Measurements from ENCODE around the gene ANKLE1. TPM values are rescaled to one million over a fixed set of nuclear protein-coding genes. Genes with fewer than 3 reads are reported as not detected.
A peak's percentile ranks its signal among the peaks of the same experiment; 100 is the strongest.

The ANKLE1 gene
- polyA plus RNA-seq, 1 donor from 2014 or later = 6.1 TPM

DNA sequence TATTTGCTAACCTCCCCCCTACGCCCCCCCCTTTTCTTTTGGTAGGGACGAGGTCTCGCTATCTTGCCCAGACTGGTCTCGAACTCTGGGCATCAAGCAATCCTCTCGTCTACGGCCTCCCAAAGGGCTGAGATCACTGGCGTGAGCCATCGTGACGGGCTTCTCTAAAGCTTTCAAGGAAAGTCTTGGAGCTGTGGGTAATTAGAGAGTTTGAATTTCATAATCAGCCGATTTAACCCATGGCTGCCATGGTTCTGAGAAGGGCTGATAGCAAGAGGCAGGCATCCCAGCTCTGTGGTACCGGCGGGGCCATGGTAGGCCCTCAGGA lies 22.2 kb downstream of the ANKLE1 start:
- Mint-ChIP-seq H3K4me3 (peak overlapping the region in 3 of 4 donors; percentile 77 to 100 (median 88)), H3K4me1 (peaks cover 27 to 28% (median 28%) of the 10 kb centered on the region in 3 donors), H3K27me3 (no peaks in the 10 kb centered on the region), H3K9me3 (no peaks in the 10 kb centered on the region), H3K27ac (peak overlapping the region in 1 of 3 donors; percentile 94), H3K36me3 (no peaks in the 10 kb centered on the region)

DNA sequence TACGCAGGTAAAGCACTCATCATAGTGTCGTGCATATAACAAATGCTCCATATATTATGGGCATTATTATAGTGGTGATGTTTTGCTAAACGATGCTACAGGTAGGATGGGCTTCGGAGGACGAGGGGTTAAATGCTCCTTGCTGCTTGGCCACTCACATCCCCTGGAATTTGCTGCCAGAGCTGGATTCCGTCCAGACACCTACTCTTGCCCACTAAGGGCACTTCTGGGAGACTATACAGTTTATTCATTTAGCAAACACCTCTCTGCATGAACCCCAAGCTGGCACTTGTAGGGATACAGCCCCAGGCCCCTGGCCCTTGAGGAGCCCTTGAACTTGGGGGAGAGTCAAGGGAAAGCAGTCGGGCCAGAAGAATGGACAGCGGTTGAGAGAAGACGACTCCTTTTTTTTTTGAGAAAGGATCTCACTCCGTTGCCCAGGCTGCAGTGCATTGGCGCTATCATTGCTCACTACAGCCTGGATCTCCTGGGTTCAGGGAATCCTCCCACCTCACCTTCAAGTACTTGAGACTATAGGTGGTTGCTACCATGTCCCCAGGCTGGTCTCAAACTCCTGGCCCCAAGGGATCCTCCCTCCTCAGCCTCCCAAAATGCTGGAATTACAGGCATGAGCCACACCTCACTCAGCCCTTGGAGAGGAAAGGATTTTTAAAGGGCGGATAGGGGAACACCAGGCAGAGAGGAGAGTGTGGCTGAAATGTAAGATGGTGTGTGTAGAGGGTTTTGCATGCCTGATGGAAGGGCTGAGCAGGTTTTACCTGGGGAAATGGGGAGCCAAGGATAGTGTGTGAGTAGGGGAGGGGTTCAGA lies 22.9 kb downstream of the ANKLE1 start:
- no peaks in the 10 kb centered on the region for H3K9me3 Mint-ChIP-seq
- H3K36me3 Mint-ChIP-seq = no peaks in the 10 kb centered on the region
- H3K4me3 Mint-ChIP-seq = peak overlapping the region; percentile 58 to 100 (median 93)
- peaks cover 32 to 35% (median 34%) of the 10 kb centered on the region in 3 donors for H3K4me1 Mint-ChIP-seq
- no peaks in the 10 kb centered on the region for H3K27me3 Mint-ChIP-seq
- peak overlapping the region; percentile 92 to 97 (median 92) for H3K27ac Mint-ChIP-seq

DNA sequence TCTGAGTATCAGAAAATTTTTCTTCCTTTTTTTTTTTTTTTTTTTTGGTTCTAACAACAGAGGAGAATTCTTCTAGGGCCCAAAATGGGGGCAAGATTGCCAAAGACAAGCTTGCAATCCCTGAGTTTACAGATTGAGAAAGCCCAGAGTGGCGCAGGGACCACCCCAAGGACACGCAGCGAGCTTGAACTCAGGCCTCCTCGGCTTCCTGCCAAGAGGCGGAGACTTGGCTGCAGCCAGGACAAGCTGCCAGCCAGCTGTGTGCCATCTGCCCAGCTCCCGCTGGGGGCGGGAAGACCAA lies 23.5 kb downstream of the ANKLE1 start:
- H3K9me3 Mint-ChIP-seq = no peaks in the 10 kb centered on the region
- peak overlapping the region; percentile 92 to 97 (median 92) for H3K27ac Mint-ChIP-seq
- peak overlapping the region; percentile 90 to 100 (median 95) for H3K4me3 Mint-ChIP-seq
- H3K4me1 Mint-ChIP-seq = peaks cover 34 to 36% (median 34%) of the 10 kb centered on the region in 3 donors
- no peaks in the 10 kb centered on the region for H3K27me3 Mint-ChIP-seq
- no peaks in the 10 kb centered on the region for H3K36me3 Mint-ChIP-seq

DNA sequence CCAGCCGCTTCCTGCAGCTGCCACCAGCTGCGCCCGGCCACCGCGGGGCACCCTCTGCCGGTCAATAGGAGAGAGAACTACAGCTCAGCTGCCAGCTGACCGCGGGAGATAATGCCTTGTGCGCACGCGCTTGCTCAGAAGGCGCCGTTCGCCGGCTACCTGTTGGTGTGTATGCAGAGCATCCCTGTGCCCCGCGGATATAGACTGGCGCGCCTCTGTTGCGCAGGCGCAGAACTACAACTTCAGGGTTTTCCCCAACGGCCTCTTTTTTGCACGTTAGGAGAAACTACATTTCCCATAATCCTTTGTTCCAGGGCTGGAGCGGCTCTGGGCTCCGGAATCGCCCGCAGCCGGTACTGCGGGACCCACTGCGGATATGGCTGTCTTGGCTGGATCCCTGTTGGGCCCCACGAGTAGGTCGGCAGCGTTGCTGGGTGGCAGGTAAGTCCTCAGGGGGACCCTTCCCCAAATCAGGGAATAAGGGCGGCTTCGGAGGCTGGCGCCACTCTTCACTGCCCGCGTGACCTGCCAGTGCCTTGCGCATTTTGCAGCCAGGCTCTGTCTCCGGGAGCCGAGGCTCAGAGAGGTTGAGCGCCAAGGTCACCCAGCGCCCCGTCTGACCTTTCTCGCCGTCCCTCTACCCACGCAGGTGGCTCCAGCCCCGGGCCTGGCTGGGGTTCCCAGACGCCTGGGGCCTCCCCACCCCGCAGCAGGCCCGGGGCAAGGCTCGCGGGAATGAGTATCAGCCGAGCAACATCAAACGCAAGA lies 24.0 kb downstream of the ANKLE1 start, which contains the start of gene MRPL34:
Gene MRPL34 (plus strand): TSS at position 356 of the 768 bp plus-strand sequence. CDS start 21 bp downstream, at position 377.
- Mint-ChIP-seq H3K4me3 (peak within 1 kb of the TSS; percentile 90 to 100 (median 95)), H3K4me1 (peaks cover 34 to 39% (median 38%) of the 10 kb centered on the region in 3 donors), H3K27ac (peak within 1 kb of the TSS; percentile 92 to 97 (median 92)), H3K36me3 (no peaks in the 10 kb centered on the region), H3K9me3 (no peaks in the 10 kb centered on the region), H3K27me3 (no peaks in the 10 kb centered on the region)

DNA sequence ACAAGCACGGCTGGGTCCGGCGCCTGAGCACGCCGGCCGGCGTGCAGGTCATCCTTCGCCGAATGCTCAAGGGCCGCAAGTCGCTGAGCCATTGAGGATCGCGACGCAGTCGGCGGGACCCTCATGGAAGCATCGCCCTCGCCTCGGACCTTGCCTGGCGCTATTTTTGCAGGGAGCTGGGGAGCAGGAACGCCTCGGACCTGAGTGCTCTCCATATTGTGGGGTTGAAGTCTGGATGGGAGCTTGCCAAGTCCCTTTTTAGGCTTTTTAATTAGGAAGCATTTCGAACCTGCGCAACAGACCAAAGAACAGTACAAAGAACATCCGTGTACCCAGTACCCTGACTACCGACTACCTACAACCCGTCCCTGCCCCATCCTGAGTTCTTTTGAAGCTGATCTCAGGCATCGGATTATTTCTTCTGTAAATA lies 24.6 kb downstream of the ANKLE1 start:
- H3K4me1 Mint-ChIP-seq = peaks cover 34 to 39% (median 39%) of the 10 kb centered on the region in 3 donors
- no peaks in the 10 kb centered on the region for H3K27me3 Mint-ChIP-seq
- H3K27ac Mint-ChIP-seq = peak overlapping the region in 2 of 3 donors; percentile 19 to 59

DNA sequence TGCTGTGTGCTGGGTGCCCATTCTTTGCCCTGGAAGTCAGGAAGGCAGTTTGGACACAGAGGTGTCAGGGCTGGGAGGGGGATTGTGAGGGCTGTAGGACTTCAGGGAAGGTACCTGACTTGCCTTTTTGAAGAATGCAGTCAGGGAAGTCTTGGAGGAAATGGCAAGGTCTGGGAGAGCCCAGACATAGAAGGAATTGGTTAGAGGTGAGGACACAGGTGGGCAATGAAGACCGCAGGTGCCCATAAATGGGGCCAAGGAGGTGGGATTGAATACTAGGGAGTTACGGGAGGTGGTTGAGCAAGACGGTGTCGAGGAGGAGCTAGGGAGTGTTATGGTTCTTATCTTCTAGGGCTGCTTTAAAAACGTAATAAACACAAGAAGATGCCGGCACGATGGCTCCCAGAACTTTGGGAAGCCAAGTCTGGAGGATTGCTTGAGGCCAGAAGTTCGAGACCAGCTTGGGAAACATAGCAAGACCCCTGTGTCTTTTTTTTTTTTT lies 26.2 kb downstream of the ANKLE1 start:
- Mint-ChIP-seq H3K4me3 (peak overlapping the region; percentile 8 to 100 (median 40)), H3K36me3 (no peaks in the 10 kb centered on the region), H3K27ac (no peak overlapping the region), H3K4me1 (peaks cover 27 to 38% (median 35%) of the 10 kb centered on the region in 3 donors), H3K27me3 (no peaks in the 10 kb centered on the region), H3K9me3 (no peaks in the 10 kb centered on the region)

More for the DNA sequence above, 24.6 kb downstream of the ANKLE1 start:
- Mint-ChIP-seq H3K9me3 (no peaks in the 10 kb centered on the region), H3K36me3 (no peaks in the 10 kb centered on the region), H3K4me3 (peak overlapping the region; percentile 90 to 100 (median 95))

DNA sequence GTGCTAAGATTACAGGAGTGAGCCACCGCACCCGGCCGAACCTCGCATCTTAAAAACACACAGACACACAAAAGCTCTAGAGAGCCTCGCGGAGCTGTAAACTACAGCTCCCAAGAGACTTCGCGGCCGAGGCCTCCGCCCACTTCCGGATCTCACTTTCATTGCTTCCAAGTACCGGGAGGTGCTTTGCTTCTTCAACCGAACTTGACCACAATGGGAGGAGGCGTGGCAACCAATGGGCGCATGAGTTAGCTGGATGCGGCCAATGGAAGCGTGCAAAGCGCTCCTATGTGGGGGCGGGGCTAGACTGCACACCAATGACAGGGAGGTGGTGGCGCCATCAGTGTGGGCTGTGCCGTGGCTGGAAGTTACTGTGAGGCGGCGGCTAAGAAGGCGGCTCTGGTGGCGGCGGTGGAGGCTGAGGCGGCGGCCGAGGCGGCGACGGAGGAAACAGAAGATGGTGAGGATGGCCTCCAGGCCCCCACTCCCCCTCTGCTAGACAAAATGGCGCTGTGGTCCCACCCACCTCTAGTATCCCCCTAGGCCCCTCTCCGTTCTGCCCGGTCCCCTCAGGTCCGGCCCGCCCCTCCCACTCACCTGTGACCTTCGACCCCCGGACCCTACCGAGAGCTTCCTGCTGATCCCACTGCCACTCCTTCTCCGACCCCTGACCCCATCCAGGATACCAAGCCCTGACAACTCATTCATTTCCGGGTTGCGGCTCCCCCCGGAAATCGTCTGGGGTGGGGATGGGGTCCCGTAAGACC lies 27.7 kb downstream of the ANKLE1 start, which contains the start of gene DDA1:
Gene DDA1 (plus strand): TSS at position 366 of the 767 bp plus-strand sequence. CDS start 92 bp downstream, at position 458.
- Mint-ChIP-seq H3K4me3 (peak within 1 kb of the TSS; percentile 83 to 98 (median 96)), H3K9me3 (no peaks in the 10 kb centered on the region), H3K36me3 (peaks cover 1% of the 10 kb centered on the region), H3K4me1 (peaks cover 19 to 34% (median 31%) of the 10 kb centered on the region in 3 donors), H3K27me3 (no peaks in the 10 kb centered on the region), H3K27ac (peak within 1 kb of the TSS; percentile 65 to 90 (median 75))

DNA sequence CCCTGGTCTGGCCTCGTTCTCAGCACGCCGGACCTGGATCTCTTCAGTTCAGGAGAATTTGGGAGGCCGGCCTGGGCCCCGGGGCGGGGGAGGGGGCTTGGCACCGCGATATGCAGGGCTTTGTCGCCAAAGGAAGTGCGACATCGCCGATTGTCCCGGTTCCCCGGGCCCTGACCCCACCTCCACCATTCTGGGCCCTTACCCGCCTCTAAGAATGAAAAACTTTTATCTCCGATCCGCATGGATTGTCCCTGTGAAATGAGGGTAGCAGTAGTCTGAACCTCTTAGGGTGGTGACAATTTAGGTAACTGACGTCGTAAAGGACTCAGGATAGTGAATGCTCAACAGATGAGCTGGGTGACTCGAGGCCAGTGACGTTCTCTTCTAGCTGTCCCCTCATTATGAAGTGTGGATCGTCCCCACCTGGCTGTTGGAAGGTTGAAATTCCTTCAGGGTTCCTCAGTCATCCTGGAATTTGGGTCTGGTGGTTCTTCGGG lies 28.3 kb downstream of the ANKLE1 start:
- Mint-ChIP-seq H3K9me3 (no peaks in the 10 kb centered on the region), H3K4me3 (peak overlapping the region; percentile 83 to 98 (median 96)), H3K27me3 (no peaks in the 10 kb centered on the region), H3K4me1 (peaks cover 15 to 30% (median 26%) of the 10 kb centered on the region in 3 donors), H3K36me3 (peaks cover 1% of the 10 kb centered on the region), H3K27ac (peak overlapping the region in 2 of 3 donors; percentile 65 to 75)

DNA sequence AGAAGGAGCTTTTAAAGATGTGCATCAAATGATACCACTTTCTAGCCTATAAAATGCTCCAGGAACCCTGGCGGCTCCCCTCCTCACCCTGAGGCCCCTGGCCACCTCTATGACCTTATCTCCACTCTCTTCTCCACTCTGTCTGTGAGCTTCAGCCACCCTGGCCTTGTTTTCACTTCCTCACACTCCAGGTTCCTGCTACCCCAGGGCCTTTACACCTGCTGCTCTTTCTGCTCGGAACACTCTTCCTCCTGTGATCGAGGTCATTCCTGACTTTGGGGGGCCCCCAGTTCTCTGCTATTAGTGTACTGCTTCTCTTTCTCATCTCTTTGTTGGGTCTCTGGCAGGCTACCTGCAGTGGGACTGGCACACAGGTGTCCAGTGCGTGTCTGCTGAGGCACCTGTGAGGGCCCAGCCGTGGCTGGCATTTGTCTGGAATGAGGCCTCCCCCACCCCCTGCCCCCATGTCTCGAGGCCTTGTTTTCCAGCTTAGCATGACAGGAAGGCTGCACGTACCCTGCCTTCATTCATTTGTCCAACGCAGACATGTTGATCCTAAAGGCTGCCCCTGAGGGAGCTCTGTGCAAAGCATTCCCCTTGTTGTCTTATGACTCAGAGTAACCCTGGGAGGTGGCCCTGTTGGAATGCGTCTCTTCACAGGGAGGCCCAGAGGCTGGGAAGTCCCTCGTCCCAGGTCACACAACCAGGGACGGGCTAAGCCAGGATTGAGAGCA lies 29.9 kb downstream of the ANKLE1 start:
- Mint-ChIP-seq H3K4me1 (peaks cover 6 to 23% (median 21%) of the 10 kb centered on the region in 3 donors), H3K4me3 (peak overlapping the region in 3 of 4 donors; percentile 34 to 83 (median 83)), H3K9me3 (no peaks in the 10 kb centered on the region), H3K27ac (no peak overlapping the region), H3K36me3 (peaks cover 5% of the 10 kb centered on the region), H3K27me3 (no peaks in the 10 kb centered on the region)

DNA sequence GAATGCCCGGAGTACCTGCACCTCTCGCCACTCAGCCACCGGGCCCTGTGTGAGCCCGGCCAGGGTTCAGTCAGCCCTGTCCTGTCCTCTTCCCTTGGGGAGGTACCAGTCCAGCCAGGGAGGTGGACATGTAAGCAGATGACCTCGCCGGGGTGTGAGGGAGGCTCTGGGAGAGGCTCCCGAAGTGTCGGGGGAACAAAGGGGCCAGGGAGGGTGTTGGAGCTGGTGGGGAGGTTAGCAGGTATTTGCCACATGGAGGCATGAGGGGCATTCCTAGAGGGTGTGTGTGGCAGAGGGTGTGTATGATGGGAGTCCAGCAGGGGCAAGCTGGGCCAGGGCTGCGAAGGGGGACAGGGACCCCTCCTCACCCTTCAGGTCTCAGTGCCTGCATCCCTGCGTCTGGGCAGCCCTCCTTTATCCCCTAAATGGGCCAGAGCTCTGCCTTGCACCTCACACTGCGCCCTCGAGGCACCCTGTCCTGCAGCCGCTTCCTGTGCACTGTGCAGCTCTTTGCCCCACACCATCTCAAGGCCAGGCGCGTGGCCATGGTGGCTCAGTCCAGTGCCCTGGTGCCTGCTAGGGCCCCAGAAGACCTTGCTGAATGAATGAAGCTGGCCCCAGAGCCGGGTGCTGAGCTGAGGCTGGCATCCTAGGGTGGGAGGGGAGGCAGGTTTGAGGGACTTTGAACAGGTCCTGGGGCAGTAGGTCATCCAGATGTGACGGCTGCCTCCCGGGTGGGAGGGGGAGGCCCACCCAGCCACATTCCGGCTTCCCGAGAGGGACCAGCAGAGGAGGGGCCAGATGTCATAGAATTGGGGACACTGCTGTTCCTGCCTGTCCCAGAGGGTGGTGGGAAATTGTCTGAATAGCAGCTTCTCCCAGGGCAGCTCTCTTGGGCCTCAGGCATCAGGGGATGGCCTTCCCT lies 30.8 kb downstream of the ANKLE1 start:
- H3K27ac Mint-ChIP-seq = no peak overlapping the region
- no peaks in the 10 kb centered on the region for H3K27me3 Mint-ChIP-seq
- peaks cover 9% of the 10 kb centered on the region for H3K36me3 Mint-ChIP-seq
- H3K4me3 Mint-ChIP-seq = peak overlapping the region in 1 of 4 donors; percentile 83
- H3K9me3 Mint-ChIP-seq = no peaks in the 10 kb centered on the region
- peaks cover 6 to 23% (median 20%) of the 10 kb centered on the region in 3 donors for H3K4me1 Mint-ChIP-seq

DNA sequence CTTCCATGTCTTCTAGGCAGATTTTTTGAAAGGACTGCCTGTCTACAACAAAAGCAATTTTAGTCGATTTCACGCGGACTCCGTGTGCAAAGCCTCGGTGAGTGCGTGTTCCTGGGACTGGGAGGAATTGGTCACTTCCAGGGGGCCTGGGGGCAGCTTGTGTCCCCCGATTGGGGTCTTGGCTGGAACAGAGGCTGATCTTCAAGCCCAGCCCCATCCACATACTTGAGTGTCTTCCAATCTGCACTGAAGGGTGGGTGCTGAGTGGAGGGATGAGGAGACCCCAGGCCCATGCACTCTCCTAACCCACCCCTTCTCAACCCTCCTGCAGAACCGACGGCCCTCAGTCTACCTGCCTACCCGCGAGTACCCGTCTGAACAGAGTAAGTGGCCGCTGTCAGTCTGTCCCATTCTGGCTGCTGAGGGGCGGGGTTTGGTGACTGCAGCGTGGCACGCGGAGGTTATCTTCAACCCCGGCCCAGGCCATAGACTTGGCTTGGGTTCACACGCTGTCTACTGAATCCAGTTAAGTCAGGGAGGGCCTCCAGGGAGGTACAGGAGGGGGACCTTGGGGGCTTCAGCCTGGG lies 32.4 kb downstream of the ANKLE1 start:
- peak overlapping the region in 1 of 4 donors; percentile 32 for H3K4me3 Mint-ChIP-seq
- no peaks in the 10 kb centered on the region for H3K9me3 Mint-ChIP-seq
- peaks cover 4 to 16% (median 12%) of the 10 kb centered on the region in 3 donors for H3K4me1 Mint-ChIP-seq
- H3K27ac Mint-ChIP-seq = no peak overlapping the region
- H3K27me3 Mint-ChIP-seq = no peaks in the 10 kb centered on the region
- peaks cover 9% of the 10 kb centered on the region for H3K36me3 Mint-ChIP-seq

DNA sequence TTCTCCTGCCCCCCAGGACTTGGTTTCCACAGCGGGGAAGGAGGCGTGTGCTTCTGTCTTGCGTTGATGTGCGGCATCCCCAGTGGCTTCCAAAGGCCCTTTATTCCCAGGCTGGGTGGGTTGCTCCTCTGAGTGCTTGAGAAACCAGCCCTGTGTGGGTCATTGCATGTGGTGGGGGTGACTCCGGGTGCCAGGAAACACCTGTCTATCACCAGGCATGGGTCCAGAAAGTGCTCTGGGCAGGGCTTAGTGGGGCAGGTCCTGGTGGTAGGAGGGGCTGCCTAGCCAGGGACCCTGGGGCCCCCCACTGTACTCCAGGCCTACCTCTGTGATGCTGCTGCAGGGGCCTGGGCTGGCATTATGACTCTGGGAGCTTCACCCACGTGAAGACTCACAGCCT lies 37.3 kb downstream of the ANKLE1 start:
- Mint-ChIP-seq H3K9me3 (no peaks in the 10 kb centered on the region), H3K36me3 (peaks cover 12% of the 10 kb centered on the region), H3K27ac (no peak overlapping the region), H3K27me3 (no peaks in the 10 kb centered on the region), H3K4me1 (no peaks in the 10 kb centered on the region), H3K4me3 (no peak overlapping the region)

Data from IgD-negative memory B cell (primary cell).